RWPE1 (cell line): ENCODE data around the gene TTBK1.

Experiments
- CTCF ChIA-PET: fragments of 350-600 bp; sonication (Branson Sonifier 250); formaldehyde crosslinking; extraction: SDS; loops from one replicate; lab custom pipeline; 2021; lab: Yijun Ruan, JAX
- POLR2A ChIA-PET: fragments of 400-600 bp; formaldehyde crosslinking; extraction: SDS; loops from one replicate; lab custom pipeline; 2020; ENCODE audit warnings: antibody characterized with exemption; ENCODE audit not compliant: low non-redundant PET; lab: Yijun Ruan, JAX
- DNase-seq: peaks from one replicate; pipeline ENCODE4 v3.0.0; 2012; ENCODE audit warnings: low spot score
- H3K27ac ChIP-seq: fragments of 450-650 bp; 2 replicates; pipeline ENCODE4 v1.5.1; 2017
- TF ChIP-seq, protein P1 (sequence below): fragments of 450-650 bp; conservative IDR thresholded peaks from 2 replicates; pipeline ENCODE4 v1.5.1; 2017; ENCODE audit warnings: low read depth, mild to moderate bottlenecking

Gene TTBK1

DNA sequence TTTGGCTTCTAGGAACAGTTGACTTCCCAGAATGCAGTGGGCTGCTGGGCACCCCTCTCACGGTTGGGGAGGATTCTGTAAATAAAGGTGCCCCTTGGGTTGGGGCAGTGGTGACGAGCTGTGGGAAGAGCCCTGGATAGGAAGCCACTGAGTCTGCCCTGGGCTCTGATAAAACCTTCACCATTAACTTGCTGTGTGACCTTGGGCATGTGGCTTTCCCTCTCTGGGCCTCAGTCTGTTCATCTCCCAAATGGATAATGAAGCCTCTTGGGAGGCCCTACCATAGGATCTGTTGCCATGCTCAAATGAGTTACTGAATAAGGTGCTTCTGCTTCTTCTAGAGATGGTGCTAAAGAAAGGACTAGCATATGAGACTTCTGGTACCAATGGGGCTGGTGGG, 61.6 kb downstream of the TTBK1 start:
- ChIA-PET CTCF (interaction anchor here (1.1 kb wide), 1 partner anchor 29 kb away, joined by 3 read pairs; no protein-coding TSS in a partner anchor), POLR2A (no interaction called here)

GRCh38 chr6:43306086-43306485, 62.8 kb downstream of the TTBK1 start:
- ChIA-PET CTCF (no interaction called here), POLR2A (no interaction called here)
- no peak for DNase-seq
- TF ChIP-seq, protein P1, sequence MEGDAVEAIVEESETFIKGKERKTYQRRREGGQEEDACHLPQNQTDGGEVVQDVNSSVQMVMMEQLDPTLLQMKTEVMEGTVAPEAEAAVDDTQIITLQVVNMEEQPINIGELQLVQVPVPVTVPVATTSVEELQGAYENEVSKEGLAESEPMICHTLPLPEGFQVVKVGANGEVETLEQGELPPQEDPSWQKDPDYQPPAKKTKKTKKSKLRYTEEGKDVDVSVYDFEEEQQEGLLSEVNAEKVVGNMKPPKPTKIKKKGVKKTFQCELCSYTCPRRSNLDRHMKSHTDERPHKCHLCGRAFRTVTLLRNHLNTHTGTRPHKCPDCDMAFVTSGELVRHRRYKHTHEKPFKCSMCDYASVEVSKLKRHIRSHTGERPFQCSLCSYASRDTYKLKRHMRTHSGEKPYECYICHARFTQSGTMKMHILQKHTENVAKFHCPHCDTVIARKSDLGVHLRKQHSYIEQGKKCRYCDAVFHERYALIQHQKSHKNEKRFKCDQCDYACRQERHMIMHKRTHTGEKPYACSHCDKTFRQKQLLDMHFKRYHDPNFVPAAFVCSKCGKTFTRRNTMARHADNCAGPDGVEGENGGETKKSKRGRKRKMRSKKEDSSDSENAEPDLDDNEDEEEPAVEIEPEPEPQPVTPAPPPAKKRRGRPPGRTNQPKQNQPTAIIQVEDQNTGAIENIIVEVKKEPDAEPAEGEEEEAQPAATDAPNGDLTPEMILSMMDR = no peak
- H3K27ac ChIP-seq = no peak overlapping the region

More for the DNA sequence above, 61.6 kb downstream of the TTBK1 start:
- H3K27ac ChIP-seq = no peak overlapping the region
- no peak for DNase-seq
- TF ChIP-seq, protein P1 = no peak

- DNase-seq = no peak
- H3K27ac ChIP-seq = no peak overlapping the region
- ChIA-PET CTCF (interaction anchor here (0.5 to 0.7 kb wide), 3 partner anchors 145 to 650 kb away, joined by 3 to 4 read pairs (median 4); no protein-coding TSS in a partner anchor), POLR2A (no interaction called here)
- TF ChIP-seq, protein P1 = no peak
Measured at GRCh38 chr6:43307451-43308100, 64.3 kb downstream of the TTBK1 start.

DNA sequence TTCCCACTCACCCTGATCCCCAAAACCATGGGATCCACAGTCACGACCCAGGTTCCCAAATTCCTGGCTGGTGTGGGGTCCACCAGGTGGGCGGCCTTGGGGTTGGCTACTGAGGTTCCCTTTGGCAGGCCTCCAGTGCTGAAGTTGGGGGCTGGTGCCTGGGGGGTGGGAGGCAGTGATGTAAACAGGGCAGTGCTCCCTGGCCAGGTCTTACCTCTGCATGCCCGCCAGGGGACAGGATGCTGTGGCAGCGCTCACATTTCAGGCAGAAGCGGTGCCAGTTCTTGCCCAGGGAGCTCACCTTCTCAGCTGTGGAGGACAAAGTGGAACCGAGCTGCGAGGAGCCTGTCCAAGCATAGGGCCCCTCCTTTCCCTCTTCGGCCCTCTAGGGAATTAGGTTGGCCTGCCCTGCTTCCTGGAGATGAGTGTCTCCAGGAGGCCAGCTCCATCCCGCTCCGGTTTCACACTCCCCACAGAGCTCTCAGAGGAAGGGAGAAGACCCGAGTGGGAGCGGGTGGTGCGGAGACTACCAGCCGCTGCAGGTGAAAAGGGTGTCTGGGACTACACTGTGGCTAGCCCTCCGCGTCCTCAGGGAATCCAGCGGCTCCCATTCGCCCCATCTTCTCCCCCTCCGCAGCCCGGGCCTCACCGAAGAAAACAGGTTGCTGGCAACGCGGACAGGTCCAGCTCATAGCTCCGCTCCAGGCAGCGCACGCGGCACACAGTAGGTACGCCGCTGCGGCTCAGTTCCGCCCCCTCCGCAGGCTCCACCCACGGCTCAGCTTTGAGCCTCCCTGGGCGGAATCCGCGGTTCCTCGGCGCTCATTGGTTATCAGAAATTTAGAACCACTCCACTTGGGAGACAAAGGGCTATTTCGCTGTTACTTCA, 65.1 kb downstream of the TTBK1 start, which contains the start of gene CRIP3:
TSS of gene CRIP3 (minus strand) at position 726 of the 889 bp plus-strand sequence. CDS start at position 692, 34 bp downstream.
- no peak within 1 kb of the TSS for H3K27ac ChIP-seq
- ChIA-PET CTCF (interaction anchor here (0.5 to 0.7 kb wide), 7 partner anchors 8 to 651 kb away, joined by 3 to 7 read pairs (median 4); no protein-coding TSS in a partner anchor), POLR2A (no interaction called here)
- TF ChIP-seq, protein P1 = no peak
- no peak for DNase-seq

DNA sequence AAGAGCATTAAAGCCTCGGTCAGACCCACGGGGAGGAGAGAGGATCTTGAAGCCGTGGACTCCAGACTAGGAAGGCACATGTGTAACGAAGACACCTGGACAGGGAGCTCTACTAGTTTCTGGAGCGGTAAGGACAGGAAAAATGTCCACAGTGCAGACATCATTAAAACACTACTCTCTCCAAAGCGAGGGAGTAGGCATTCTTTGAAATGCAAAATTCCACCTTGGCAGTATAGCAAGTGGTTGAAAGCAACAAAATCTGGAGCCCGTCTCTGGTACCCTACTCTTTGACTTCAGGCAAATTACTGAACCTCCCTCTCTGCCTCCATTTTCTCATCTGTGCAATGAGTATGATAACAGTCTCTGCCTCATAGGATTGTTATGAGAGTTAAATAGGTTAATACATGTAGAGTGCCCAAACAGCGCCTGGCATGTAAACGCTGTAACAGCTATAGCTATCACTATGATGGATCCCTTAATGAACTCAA, 65.8 kb downstream of the TTBK1 start:
- CTCF ChIA-PET = interaction anchor here (0.5 to 0.7 kb wide), 4 partner anchors 8 to 74 kb away, joined by 3 to 7 read pairs (median 5); no protein-coding TSS in a partner anchor
- TF ChIP-seq, protein P1 = no peak
- no peak overlapping the region for H3K27ac ChIP-seq
- POLR2A ChIA-PET = no interaction called here
- DNase-seq = no peak

GRCh38 chr6:43310134-43310533, 66.9 kb downstream of the TTBK1 start:
- POLR2A ChIA-PET = no interaction called here
- TF ChIP-seq, protein P1 = no peak
- no peak overlapping the region for H3K27ac ChIP-seq
- CTCF ChIA-PET = interaction anchor here (0.7 kb wide), 3 partner anchors 30 to 105 kb away, joined by 3 read pairs; no protein-coding TSS in a partner anchor
- DNase-seq = no peak
